NCI-H774 (cell line): ENCODE data around the gene AGL.
"Not testable (repeated sequence)": the region's sequence is repeated elsewhere in the genome, so short reads cannot be mapped to it uniquely, and the experiment has no call there.

Experiments used
- DNase-seq: peaks from one replicate; lab custom pipeline; 2025; lab: John Stamatoyannopoulos, UW

The AGL gene

DNA sequence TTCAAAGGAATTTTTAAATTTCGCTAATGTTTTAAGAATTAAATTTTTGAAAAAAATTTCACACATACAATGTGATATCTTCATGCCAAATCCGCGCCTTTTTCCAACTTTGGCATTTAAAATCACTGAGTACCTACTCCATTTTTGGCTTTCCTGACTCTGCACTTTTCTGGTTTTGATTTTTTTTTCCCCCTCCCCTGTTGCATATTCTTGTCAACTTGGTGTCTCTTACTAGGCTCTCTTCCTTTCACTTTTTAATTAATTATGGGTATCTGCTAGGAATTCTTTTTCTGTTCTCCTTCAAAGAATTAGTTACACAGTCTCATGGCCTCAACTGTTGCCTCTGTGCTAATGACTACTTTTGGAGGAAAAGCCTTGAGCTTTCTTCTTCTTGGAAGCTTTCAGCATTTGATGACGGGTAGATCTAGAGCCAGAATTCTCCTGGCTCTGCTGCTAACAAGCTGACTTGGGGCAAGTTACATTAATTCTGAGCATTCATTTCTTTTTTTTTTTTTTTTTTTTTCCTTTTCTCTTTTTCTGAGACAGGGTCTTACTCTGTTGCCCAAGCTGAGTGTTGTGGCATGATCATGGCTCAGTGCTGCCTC lies 1.8 kb downstream of the AGL start:
- no peak for DNase-seq

DNA sequence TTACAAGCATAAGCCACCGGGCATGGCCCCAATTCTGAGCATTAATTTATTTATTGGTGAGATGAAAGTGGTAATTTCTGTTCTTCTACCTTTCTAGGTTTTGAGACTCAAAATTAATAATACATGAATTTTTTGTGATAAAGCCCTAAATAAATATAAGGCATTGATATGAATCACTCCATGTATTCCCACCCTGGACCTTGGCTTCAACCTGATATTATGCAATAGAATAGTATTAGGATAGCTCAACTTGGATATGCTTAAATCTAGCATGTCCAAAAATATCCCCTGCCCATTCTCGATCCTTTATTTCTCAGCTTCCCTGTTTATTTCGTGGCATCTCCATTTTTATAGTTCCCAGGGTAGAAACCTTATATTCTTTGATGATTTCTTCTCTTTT lies 2.5 kb downstream of the AGL start:
- DNase-seq: no peak

DNA sequence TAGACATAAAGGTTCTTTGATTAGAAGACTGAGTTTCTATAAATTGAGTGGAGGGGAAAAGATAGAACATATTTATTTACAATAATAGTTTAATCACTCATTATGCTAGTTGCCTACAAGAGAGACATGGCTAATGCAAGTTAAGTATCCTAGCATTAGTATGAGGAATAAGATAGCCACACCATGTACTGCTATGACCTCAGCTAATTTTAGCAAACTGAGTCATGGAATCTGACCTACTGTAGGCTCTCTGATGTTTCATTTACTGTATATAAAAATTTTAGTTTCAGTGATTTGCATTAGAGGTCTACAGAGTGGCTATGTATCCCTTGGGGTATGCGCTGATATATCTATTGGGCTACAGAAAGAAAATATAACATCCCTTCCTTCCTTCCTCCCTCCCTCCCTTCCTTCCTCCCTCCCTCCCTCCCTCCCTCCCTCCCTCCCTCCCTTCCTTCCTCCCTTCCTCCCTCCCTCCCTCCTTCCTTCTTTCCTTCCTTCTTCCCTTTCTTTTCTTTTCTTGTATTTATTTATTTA lies 5.8 kb downstream of the AGL start:
- DNase-seq: no peak

DNA sequence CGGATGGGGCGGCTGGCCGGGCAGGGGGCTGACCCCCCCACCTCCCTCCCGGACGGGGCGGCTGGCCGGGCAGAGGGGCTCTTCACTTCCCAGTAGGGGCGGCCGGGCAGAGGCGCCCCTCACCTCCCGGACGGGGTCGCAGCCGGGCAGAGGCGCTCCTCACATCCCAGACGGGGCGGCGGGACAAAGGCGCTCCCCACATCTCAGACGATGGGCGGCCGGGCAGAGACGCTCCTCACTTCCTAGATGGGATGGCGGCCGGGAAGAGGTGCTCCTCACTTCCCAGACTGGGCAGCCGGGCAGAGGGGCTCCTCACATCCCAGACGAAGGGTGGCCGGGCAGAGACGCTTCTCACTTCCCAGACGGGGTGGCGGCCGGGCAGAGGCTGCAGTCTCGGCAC lies 6.9 kb downstream of the AGL start:
- DNase-seq: not testable (repeated sequence)

DNA sequence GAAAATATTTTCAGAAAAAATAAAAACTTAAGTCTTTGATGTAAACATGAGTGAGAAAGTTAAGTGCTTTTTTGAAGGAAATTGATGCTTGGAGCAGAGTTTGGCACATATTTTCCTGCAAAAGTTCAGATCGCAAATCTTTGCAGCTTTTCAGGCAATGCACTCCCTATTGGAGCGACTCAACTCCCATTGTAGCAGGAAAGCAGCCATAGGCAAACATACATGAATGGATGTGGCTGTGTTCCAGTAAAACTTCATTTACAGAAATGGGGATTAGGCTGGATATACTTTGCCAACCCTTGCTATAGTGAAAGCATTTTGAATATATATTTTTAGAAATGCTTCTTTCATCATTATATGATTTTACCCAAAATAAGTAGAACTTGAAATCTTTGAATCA lies 8.1 kb downstream of the AGL start:
- no peak for DNase-seq

DNA sequence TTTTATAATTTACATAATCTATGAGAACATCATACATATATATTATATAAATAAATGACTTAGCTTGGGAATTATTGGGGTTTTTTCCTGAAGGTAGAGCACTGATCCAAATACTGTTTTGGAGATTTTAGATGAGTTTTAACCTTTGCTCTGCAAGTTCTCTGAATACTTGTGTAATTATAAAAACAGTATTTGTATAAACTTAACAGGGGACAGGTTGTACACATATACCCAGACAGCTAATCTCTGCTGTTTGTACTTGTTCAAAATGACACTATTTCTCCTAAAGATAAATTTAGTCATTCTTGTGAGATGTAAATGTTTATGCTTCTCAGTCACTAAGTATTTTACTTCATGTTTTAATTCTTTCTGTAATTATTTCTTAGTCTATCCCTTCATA lies 8.7 kb downstream of the AGL start:
- DNase-seq: no peak

DNA sequence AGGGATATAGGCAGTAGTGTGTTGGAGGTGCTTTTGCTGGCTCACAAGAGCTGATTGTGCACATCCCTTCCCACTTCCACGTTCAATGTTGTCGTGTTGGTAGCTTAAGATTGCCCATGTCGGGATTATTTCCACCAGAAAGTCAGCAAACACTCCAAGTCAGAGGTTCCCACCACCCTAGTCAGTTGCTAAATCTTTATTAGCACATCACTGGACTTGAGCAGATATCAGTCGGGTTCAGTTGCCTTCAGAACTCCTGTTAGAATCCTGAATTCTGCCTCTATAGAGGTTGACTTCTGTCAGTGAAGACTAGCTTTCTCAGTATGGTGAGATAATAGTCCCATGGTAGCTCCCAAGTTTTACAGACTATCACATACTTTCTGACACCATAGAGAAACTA lies 10.5 kb downstream of the AGL start:
- no peak for DNase-seq

DNA sequence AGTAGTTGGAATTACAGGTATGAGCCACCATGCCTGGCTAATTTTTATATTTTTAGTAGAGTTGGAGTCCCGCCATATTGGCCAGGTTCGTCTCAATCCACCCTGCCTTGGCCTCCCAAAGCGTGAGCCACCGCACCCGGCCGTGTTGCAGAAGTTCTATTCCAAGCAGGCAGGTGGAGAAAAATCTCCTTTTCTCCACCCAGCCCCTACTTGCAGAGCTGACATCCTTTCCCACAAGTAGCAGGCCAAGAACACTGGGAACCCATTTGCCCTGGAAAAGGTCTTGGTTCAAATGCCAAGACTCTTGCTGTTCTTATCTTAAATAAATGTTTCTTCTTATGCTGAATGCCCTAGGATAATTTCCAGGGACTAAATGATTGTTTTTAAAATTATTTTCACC lies 17.5 kb downstream of the AGL start:
- DNase-seq: no peak

DNA sequence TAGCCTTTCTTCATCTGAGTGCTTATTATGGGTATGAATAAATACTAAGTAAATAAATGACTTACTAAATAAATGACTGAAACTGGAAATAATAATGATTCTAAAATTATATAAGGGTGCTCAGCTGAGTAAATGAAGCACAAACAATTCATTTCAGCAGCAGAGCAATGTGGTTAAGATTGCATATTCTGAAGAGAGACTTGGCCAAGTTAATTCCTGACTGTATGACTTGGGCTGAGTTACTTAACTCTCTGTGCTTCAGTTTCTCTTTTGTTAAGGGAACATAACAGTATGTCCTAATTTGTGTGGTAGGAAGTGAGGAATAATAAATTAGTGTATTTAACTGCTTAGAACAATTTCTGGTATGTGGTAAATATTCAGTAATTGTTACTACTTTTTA lies 19.1 kb downstream of the AGL start:
- no peak for DNase-seq

DNA sequence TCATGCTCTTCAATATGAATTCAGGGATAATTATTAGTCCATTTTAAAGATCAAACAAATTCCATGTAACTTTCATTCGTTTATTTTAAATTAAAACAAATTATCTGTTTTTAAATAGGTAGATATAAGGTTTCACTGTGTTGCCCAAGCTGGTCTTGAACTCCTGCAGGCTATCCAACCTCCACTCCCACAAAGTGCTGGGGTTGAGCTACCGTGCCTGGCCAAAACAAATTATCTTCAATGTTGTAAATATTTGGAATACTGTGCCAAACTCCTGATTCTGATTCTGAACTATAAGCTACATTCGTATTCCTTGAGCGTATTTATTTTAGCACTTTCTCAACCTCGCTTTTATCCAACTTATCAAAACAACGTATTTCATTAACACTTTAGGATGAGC lies 19.6 kb downstream of the AGL start:
- no peak for DNase-seq

DNA sequence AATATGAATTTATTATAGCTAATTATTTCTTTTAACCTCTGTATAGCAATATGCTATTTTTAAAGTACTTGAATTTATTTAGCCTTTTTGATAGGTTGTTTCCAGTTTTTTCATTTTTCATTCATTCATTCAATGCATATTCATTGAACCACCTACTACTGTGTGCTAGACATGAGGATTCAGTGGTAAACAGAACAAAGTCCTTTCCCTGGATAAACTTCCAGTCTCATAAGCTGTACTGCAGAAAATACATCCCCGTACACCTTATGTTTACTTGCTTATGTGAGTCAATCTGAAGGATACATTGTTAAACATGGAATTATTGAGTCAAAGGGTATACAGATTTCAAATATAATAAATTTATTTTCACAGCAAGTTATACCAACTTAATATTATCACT lies 21.9 kb downstream of the AGL start:
- no peak for DNase-seq

DNA sequence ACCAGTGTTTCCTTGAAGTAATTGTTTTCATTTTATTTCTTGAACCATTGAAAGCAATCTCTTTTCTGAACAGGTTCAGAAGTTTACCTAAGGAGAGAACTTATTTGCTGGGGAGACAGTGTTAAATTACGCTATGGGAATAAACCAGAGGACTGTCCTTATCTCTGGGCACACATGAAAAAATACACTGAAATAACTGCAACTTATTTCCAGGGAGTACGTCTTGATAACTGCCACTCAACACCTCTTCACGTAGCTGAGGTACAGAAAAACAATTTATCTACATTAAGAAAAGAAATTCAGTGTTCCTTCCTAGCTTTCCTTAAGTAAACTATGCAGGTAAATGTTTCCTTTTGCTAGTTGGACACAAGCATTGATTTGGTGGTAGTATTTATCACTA lies 27.4 kb downstream of the AGL start:
- DNase-seq: no peak

DNA sequence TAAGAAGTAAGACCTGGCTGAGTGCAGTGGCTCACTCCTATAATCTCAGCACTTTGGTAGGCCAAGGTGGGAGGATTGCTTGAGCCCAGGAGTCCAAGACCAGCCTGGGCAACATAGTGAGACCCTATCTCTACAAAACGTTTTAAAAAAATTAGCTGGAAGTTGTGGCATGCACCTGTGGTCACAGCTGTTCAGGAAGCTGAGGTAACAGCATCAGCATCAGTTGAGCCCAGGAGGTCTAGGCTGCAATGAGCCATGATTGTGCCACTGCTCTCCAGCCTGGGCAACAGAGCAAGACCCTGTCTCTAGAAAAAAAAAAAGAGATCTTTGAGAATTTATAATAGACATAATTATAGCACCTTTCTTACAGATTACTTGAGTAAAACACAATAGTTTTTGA lies 36.0 kb downstream of the AGL start:
- no peak for DNase-seq

DNA sequence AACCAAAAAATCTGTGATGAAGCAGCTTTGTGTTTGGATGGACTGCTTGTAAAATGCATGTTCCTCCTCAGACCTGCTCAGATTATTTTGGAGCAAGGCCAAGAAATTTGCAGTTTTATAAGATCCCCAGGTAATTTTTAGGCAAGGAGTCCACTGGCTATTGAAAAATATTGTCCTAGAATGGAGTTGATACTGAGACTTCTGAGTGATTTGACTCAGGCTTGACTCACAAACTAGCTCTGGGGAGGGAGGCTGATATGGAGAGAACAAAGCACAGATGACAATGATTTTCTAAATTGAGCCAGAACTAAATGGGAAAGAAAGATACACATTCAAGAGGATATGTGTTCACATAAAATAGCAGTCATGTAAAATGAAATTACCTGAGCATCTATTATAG lies 36.7 kb downstream of the AGL start:
- DNase-seq: no peak

DNA sequence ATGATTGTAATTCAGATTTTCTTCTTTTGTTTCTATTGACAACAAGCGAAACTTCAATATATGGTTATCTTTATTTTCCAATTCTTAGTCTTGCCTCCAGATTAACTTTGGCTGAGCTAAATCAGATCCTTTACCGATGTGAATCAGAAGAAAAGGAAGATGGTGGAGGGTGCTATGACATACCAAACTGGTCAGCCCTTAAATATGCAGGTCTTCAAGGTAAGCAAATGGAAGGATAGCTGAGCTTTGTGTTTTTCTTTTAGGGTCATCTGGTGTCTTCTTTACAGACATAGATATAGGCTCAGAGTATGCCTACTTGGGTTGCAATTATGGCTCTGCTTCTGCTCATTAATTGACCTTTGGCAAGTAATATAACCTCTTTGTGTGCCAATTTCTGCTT lies 37.7 kb downstream of the AGL start:
- DNase-seq: no peak

DNA sequence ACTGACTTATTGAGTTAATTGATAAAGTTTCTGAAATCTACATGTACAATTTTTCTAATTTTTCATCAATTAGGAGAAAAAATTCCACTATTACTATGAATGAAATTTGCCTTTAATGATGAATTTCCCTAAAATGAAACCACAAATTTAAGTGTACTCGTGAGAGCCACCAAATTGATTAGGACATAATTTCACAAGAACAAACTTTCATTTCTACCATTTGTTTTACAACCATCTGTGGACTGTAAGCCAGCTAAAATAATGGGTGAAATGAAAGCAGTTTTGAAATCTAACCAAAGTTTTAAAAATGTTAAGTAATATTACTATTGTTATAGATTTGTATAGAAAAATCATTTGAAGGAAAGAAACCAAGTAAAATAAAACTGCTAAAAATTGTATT lies 41.8 kb downstream of the AGL start:
- no peak for DNase-seq

DNA sequence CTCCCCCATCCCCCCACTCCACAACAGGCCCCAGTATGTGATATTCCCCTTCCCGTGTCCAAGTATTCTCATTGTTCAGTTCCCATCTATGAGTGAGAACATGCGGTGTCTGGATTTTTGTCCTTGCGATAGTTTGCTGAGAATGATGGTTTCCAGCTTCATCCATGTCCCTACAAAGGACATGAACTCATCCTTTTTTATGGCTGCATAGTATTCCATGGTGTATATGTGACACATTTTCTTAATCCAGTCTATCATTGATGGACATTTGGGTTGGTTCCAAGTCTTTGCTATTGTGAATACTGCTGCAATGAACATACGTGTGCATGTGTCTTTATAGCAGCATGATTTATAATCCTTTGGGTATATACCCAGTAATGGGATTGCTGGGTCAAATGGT lies 53.1 kb downstream of the AGL start:
- DNase-seq: not testable (repeated sequence)

DNA sequence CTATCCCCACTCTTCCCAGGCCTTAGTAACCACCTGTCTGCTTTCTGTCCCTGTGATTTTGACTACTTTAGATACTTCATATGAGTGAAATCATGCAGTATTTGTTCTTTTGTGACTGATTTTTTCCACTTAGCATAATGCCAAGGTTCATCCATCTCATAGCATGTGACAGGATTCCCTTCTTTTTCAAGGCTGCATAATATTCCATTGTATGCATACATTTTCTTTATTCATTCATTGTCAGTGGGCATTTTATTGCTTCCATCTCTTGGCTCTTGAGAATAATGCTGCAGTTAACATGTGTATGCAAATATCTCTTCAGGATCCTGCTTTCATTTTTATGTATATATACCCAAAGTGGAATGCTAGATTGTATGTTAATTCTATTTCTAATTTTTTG lies 56.4 kb downstream of the AGL start:
- no peak for DNase-seq

DNA sequence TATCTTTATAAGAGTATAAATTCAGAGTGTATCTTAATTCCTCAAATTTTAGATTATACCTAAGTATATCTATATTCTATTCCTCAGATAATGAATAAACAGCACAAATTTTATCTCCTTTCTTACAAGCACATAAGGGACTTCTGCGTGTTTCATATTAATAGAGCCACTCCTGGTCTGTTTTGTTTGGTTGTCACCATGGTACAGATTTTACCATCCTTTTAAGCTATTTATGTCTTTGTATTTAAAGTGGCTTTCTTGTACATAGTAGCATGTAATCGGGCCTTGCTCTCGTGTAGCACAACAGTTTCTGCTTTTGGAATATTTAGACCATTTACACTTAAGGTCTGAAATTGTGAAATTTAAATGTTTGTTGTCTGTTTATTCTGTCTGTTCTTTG lies 67.1 kb downstream of the AGL start:
- DNase-seq: no peak

DNA sequence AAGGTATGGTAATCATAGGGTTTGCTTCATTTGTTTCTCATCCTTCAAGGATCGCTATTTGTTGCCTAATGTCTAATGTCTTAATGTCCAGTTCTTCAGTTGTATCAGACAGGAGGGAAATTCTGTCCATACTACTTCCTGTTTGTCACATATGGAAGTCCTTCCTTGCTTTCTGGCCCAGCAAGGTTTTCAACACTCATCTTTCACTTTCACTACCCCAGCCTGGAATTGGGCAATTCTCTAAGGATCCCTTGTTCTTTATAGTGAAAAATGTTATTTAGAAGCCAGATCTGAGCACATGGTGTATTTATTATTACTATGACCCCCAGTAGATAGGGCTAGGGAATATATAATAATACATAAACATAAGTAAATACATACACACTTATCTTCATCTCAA lies 69.1 kb downstream of the AGL start:
- DNase-seq: no peak

DNA sequence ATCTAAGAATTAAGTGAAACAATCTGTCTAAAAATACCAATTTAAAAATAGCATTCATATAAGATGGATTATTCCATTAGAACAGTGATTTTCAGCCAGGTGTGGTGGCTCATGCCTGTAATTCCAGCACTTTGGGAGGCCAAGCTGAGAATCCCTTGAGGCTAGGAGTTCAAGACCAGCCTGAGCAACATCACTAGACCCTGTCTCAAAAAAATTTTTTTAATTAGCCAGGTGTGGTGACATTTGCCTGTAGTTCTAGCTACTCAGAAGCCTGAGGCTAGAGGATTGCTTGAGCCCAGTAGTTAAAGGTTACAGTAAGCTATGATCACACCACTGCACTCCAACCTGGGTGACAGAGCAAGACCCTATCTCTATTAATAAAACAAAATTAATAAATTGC lies 84.6 kb downstream of the AGL start:
- DNase-seq: no peak

DNA sequence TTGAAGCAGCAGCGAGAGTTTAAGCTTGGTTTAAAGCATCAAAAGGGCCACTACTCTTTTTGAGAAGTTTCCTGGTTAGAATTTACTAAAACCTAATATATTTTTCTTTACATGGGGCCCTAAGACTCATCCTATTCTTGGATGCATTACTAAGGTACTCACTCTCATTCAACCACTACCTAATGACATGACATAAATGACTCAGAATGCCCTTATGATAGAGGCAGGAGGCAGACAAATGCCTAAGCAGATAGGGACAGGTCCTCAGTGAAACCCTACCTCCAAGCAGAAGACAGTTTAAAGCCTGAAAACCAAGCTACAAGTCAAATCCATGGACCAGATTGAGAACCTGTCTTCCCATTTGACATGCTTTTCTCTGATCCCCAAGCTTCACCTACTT lies 85.4 kb downstream of the AGL start:
- DNase-seq: no peak

DNA sequence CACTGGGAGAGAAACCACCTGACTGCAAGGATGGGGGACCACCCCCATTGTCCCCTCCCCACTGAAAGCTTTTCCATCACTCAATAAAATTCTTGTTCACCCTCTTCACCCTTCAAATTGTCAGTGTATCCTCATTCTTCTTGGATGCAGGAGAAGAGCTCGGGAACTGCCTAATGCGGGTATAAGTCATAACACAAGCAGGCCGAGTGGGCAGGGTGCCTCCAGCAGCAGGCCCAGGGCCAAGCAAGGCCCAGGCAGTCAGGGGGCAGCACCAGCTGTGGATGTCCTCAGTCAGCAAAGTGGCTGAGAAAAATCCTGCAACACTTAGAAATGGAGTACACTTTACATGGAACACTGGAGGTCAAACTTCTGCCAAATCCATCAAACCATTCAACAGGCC lies 85.9 kb downstream of the AGL start:
- no peak for DNase-seq

DNA sequence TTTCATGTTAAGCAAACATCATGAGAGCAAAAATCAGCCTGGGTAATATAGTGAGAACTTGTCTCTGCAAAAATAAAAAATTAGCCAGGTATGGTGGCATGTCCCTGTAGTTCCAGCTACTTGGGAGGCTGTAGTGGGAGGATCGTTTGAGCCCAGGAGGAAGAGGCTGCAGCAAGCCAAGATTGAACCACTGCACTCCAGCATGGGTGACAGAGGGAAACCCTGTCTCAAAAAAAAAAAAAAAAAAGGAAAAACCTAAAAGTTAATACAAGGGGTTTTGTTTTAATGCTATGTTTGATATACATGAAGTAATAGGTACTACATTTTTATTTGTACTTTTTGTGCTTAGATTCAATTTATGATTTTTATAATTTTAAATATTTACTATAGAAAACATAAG lies 92.6 kb downstream of the AGL start:
- DNase-seq: no peak
